ENCODE results near the gene WASF3.

- TF ChIP-seq CTCF (IDR thresholded peaks at IDR 0.05) (no peak), POLR2AphosphoS5 (IDR thresholded peaks at IDR 0.05) (no peak), POLR2A (IDR thresholded peaks at IDR 0.05) (no peak)
These were observed 161.4 kb downstream of the WASF3 start for GRCh38 chr13:26718872-26719271.
